HFF-Myc (cell line): Measurements from ENCODE around the gene PSORS1C1.
"Not testable (repeated sequence)": the region's sequence is repeated elsewhere in the genome, so short reads cannot be mapped to it uniquely, and the experiment has no call there.

ENCODE experiments used
- DNase-seq: peaks from one replicate; pipeline ENCODE4 v3.0.0-alpha.2; 2011; ENCODE audit warnings: low read depth; ENCODE audit errors: extremely low read depth
- H3K4me3 ChIP-seq: replicated peaks from 2 replicates; pipeline ENCODE4 v1.5.1; 2011; ENCODE audit warnings: low read depth, mild to moderate bottlenecking, control low read depth, low read length
- CTCF ChIP-seq: IDR thresholded peaks from 2 replicates; pipeline ENCODE4 v1.5.1; 2012; ENCODE audit warnings: mild to moderate bottlenecking, low read depth, low read length, control low read depth; ENCODE audit errors: missing control alignments

Gene PSORS1C1

GRCh38 chr6:31186052-31186734 lies 71.6 kb downstream of the PSORS1C1 start:
- no peak for TF ChIP-seq CTCF
- DNase-seq, result no peak
- H3K4me3 ChIP-seq, result no peak overlapping the region

DNA sequence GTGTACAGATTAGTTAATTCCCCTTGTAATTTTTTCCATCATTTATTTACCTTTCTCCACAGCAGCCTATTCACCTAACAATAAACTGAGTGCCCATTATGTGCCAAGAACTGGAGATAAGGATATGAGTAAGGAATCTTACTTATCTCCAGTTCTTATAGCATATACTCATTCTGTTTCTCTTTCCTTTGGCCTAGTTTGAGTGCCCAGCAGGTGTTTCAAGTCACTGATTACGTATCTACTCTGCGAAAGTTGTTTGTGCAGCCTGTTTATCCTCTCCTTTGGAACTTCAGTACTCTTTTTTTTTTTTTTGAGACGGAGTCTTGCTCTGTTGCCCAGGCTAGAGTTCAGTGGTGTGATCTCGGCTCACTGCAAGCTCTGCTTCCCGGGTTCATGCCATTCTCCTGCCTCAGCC lies 73.2 kb downstream of the PSORS1C1 start:
- no peak for DNase-seq
- TF ChIP-seq CTCF, result no peak
- H3K4me3 ChIP-seq, result no peak overlapping the region

DNA sequence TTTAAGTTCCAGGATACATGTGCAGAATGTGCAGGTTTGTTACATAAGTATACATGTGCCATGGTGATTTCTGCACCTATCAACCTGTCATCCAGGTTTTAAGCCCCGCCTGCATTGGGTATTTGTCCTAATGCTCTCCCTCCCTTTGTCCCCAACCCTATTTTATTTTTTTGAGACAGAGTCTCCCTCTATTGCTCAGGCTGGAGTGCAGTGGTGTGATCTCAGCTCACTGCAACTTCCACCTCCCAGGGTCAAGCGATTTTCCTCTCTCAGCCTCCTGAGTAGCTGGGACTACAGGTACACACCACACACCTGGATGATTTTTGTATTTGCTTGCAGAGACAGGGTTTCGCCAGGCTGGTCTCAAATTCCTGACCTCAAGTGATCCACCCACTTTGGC lies 74.6 kb downstream of the PSORS1C1 start:
- not testable (repeated sequence) for H3K4me3 ChIP-seq, DNase-seq
